ENCODE results near the gene CDK5RAP3.

GRCh38 chr17:48027322-48027981 is 56.5 kb downstream of the CDK5RAP3 start:
- TF ChIP-seq CTCF (IDR thresholded peaks at IDR 0.05; ENCODE audit: poor library complexity, severe bottlenecking) (no peak), TAF1 (IDR thresholded peaks at IDR 0.05; ENCODE audit: low read depth) (no peak), EZH2 (IDR thresholded peaks at IDR 0.05; ENCODE audit: borderline replicate concordance, insufficient read depth, low read length, poor library complexity, severe bottlenecking) (no peak), REST (IDR thresholded peaks at IDR 0.05; ENCODE audit: borderline replicate concordance) (no peak), EP300 (conservative IDR thresholded peaks at IDR 0.05; ENCODE audit: poor library complexity, severe bottlenecking) (no peak), POLR2AphosphoS5 (IDR thresholded peaks at IDR 0.05) (no peak)
